Kidney epithelial cell (primary cell): ENCODE measurements around the gene PLXNB2. TPM values are rescaled to one million over a fixed set of nuclear protein-coding genes. Genes with fewer than 3 reads are reported as not detected.

Experiments used
- DNase-seq: peaks from one replicate; pipeline ENCODE4 v3.0.0-alpha.2; 2010; ENCODE audit warnings: low read depth
- H3K27me3 ChIP-seq: 2 replicates; pipeline ENCODE4 v1.6.0; 2011; ENCODE audit warnings: low read length; ENCODE audit not compliant: control insufficient read depth, insufficient read depth
- H3K36me3 ChIP-seq: 2 replicates; pipeline ENCODE4 v1.5.1; 2011; ENCODE audit warnings: low read length; ENCODE audit not compliant: control insufficient read depth, insufficient read depth
- H3K4me3 ChIP-seq: 2 replicates; pipeline ENCODE4 v1.5.1; 2011; ENCODE audit warnings: low read depth, mild to moderate bottlenecking, control low read depth, low read length
- total RNA-seq: library from RNA; depleted of rRNA; stranded (reverse); fragments of >200 nt; gene quantifications from 2 replicates; pipeline ENCODE4 v1.2.3, GENCODE V29; 2015
- TF ChIP-seq, protein P1 (sequence below): IDR thresholded peaks from 2 replicates; pipeline ENCODE4 v1.5.1; 2011; ENCODE audit warnings: mild to moderate bottlenecking, moderate library complexity, low read length, control low read depth, inconsistent platforms; ENCODE audit not compliant: insufficient read depth, poor library complexity, severe bottlenecking

PLXNB2 gene
- total RNA-seq, 1 donor from 2014 or later, result 251 TPM

DNA sequence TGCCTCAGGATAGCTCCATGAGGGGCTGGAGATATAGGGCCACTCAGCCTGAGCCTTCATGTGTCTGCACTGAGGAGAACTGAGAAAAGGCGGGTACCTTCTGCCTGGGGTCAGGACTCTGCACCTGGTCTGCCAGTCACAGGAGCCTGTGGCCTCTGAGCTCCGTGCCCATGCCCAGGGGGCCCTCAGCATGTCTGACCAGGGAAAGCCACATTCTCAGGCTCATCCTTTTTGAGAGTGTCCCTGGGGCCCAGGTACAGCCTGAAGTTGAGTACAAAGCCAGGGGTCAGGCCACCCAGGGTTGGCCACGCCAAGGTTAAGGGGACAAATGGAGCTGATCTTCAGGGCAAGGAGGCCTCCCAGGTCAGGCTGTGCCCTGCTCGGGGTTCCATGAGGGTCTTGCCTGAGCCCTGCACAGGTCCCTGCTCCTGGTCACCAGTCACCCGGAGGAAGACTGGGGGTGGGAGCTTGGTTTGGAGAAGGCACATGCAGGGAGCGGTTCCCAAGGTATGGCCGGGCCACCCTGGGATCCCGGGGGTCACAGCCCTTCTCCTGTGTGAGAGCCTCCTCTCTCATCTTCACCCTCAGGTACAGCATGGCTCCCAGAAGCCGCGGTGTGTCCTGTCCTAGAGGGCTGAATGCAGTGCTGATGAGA, 13.4 kb upstream of the PLXNB2 start:
- TF ChIP-seq, protein P1, sequence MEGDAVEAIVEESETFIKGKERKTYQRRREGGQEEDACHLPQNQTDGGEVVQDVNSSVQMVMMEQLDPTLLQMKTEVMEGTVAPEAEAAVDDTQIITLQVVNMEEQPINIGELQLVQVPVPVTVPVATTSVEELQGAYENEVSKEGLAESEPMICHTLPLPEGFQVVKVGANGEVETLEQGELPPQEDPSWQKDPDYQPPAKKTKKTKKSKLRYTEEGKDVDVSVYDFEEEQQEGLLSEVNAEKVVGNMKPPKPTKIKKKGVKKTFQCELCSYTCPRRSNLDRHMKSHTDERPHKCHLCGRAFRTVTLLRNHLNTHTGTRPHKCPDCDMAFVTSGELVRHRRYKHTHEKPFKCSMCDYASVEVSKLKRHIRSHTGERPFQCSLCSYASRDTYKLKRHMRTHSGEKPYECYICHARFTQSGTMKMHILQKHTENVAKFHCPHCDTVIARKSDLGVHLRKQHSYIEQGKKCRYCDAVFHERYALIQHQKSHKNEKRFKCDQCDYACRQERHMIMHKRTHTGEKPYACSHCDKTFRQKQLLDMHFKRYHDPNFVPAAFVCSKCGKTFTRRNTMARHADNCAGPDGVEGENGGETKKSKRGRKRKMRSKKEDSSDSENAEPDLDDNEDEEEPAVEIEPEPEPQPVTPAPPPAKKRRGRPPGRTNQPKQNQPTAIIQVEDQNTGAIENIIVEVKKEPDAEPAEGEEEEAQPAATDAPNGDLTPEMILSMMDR, result no peak
- peaks cover 3% of the 10 kb centered on the region for H3K27me3 ChIP-seq
- no peaks in the 10 kb centered on the region for H3K36me3 ChIP-seq
- DNase-seq, result no peak
- no peak overlapping the region for H3K4me3 ChIP-seq

DNA sequence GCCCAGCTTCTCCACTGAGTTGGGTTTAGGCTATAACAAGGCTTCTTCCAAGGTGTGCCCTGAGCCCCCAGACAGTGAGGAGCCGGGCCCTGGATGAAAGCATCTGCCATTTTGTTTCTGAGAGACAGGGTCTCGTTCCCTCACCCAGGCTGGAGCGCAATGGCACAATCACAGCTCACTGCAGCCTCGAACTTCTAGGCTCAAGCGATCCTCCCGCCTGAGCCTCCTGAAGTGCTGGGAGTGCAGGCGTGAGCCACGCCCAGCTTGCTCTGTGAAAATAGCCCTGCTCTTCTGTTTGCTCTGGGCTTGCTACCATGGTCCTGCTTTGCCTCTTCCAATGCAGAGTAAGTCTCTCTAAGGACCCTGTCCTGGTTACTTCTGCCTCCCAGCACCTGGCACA, 12.7 kb upstream of the PLXNB2 start:
- DNase-seq, result no peak
- no peak overlapping the region for H3K4me3 ChIP-seq
- no peaks in the 10 kb centered on the region for H3K36me3 ChIP-seq
- TF ChIP-seq, protein P1, result no peak
- peaks cover 3% of the 10 kb centered on the region for H3K27me3 ChIP-seq

DNA sequence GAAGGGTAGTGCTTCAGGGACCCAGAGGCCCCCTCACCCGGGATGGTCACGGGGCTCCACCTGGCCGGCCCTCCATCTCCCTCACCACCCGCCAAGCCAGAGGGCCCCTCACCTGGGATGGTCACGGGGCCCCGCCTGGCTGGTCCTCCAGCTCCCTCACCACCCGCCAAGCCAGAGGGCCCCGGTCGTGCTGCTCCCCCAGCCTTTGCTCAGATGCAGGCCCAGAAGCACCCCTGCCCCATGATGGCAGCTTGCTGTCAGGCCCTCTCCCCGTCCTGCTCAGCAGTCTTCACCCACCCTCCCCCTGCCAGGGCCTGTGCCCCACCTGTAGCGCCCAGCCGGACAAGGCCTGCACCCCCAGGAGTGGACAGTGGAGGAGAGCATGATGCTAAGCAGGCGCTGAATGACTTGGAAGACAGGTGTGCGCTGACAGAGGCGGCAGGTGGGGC, 12.1 kb upstream of the PLXNB2 start:
- Histone ChIP-seq H3K36me3 (no peaks in the 10 kb centered on the region), H3K27me3 (peaks cover 3% of the 10 kb centered on the region), H3K4me3 (no peak overlapping the region)
- TF ChIP-seq, protein P1, result no peak
- DNase-seq, result no peak

DNA sequence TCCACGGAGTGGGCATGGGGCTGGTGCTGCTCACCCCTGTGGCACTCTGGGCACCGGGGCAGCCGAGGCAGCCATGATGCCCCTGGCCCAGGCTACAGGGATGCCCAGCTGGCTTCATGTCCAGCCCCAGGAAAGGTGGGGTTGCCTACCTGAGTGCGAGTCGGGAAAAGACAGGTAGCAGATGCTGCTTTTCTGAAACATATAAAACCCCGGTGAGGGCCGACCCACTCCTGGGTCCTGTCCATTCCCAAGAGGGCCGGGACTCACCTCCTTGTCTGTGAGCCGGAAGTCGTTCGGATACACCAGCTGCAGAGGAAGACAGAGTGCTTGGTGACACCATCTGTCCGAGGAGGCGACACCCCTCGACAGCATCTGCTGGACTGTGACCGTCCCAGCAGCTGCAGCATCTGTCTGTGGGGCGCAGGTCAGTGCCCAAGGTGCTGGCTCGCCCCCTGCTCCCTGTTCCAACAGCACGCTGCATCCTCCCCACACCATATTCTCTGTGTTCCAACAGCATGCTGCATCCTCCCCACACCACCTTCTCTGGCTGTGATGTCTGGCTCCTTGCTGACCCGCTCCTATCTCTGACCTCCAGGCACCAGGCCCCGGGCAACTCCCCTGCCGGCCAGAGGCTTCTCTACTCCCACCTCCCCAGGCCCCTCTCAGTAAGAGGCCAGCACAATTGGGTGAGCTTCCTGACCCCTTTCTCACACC, 11.4 kb upstream of the PLXNB2 start:
- Histone ChIP-seq H3K27me3 (peaks cover 3% of the 10 kb centered on the region), H3K4me3 (no peak overlapping the region), H3K36me3 (no peaks in the 10 kb centered on the region)
- TF ChIP-seq, protein P1, result no peak
- DNase-seq, result no peak

DNA sequence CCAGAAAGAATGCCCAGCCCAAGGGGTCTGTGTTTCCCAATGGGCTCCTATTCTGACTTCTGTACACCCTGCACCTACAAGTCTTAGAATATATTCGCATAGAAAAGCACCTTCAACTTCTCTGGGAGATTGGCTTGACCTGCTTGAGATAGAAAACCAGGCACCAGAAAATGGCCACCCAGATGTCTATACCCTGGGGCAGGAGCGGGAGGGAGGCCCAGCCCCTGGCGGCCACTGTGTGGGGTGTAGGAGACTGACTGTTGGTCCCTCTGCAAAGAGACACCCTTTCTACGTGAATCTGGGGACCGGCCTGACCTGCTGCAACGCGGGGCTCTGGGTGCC, 10.9 kb upstream of the PLXNB2 start:
- TF ChIP-seq, protein P1, result no peak
- no peak for DNase-seq
- H3K27me3 ChIP-seq, result peaks cover 3% of the 10 kb centered on the region
- no peak overlapping the region for H3K4me3 ChIP-seq
- H3K36me3 ChIP-seq, result no peaks in the 10 kb centered on the region

DNA sequence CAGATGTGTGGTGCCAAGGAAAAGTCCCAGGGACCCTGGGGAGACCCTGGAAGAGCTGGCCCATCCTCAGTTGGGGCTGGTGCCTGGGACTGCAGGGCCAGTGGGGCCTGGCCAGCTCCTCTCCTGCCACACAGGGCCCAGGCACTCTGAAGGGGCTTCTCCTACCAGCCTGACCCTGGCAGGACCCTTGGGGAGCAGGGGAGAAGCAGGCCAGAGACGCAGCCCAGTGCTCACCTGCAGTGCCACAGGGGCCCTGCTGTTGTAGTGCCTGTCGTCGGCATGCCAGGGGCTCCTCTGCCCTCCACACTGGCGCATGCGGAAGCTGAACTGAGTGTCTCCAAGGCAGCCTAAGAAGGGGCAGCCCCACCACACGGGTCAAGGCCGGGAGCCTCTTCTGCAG, 10.2 kb upstream of the PLXNB2 start:
- no peaks in the 10 kb centered on the region for H3K36me3 ChIP-seq
- H3K4me3 ChIP-seq, result no peak overlapping the region
- TF ChIP-seq, protein P1, result no peak
- peaks cover 3% of the 10 kb centered on the region for H3K27me3 ChIP-seq
- DNase-seq, result no peak
